Inflammatory macrophage (primary cell): ENCODE results near the gene FUBP3.

Source experiments
- DNase-seq, 2 donors: peaks; one replicate each; pipeline ENCODE4 v3.0.0-alpha.2; 2020 to 2022

FUBP3 gene

DNA sequence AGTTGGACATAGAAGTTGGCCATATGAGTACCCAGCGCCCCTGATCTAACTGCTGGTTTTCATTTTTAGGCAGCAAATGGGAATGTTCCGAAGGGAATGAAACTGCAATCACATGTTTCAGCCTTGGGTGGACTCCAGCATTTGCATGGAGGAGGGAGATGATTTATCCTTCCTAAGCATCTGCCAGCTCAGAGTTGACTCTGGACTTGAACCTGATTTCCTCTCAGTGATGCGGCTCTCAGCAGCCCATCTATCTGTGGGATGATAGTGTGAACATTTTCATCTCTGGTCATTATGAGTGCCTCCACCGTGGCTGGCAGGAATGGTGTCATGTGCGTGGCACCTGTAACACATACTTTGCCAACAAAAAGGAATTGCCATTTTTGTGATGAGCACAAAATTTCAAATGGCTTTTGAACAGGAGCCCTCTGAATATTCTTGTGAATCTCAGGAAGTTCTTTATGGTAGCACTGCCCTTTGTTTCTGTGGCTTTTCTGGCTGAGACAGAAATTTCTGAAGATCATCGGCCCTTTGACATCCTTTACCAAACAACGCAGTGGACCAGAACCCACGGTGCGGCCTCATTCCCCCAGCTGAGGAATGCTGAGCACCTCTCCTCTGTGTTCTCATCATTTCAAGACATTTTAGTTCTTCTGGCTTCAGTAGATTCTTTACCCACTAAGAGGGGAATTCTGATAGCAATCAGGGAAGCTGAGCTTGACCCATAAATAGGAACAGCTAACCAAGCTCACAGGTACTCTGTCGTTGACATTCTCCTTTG lies 28.5 kb downstream of the FUBP3 start:
- DNase-seq: no peak

DNA sequence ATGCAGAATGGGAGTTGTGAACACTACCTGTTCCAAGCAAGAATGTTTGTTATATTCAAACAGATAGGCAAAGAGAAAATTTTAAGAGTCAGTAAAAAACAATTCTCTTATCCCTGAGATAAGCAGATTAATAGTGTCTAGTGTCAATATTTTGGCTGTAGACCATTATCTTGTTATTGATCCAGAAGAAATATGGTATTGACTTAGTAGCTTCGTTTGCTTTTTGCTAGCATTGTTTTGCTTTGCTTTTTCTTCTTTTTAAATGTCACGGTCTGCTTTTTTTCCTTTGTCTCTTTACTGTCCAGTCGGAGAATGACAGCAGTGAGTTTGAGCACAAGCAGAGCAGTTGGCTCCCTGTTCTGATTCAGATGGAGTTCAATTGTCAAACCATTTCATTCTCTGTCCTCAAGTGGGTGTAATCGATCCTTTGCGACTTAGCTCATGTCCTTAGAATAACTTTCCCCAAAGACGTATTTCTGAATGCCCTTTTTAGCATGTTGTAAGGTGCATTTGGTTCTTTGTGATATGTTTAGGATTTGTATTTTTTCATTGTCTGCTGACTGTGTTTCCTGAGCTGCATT lies 29.3 kb downstream of the FUBP3 start:
- DNase-seq: no peak

DNA sequence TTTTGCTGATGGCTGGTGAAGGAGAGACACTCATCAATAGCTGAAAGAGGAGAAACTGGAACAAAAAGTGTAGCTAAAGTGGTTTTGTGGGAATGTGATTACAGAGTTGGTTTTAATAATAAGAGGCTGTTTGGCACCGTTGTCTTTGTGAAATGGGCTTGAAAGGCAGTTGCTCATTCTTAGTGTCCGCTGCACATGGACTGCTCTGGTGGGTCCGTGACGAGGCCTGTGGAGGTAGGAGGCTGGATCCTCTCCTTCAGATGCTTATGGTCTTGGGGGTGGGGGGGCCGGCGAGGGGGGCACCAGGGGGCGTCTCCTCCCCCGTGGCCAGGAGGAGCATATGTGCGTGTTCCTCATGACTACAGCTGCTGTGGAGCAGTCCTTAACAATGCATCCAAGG lies 29.8 kb downstream of the FUBP3 start:
- no peak for DNase-seq

- DNase-seq: no peak
Observed at GRCh38 chr9:130610862-130611707, 31.7 kb downstream of the FUBP3 start.

DNA sequence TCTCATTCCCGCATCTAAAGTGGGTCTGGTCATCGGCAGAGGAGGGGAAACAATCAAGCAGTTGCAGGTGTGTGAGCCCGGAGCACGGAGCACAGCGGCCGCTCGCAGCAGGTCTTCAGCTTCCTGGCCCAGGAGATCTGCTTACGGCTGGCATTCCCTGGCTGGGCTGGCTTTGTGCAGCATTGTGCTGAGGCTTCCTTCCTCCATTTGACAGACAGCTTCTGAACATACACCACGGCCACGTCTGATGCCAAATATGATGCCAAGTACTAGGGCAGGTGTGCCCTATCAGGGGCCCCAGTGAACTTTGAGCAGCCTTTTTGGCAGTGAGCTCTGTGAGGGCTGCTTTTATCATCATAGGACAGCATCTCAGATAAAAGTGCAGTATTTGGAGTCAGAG lies 37.1 kb downstream of the FUBP3 start:
- no peak for DNase-seq

GRCh38 chr9:130623466-130623865 lies 44.1 kb downstream of the FUBP3 start:
- no peak for DNase-seq

GRCh38 chr9:130624154-130624553 lies 44.8 kb downstream of the FUBP3 start:
- no peak for DNase-seq

- DNase-seq: no peak
Observed at GRCh38 chr9:130626249-130626996, 47.0 kb downstream of the FUBP3 start.

DNA sequence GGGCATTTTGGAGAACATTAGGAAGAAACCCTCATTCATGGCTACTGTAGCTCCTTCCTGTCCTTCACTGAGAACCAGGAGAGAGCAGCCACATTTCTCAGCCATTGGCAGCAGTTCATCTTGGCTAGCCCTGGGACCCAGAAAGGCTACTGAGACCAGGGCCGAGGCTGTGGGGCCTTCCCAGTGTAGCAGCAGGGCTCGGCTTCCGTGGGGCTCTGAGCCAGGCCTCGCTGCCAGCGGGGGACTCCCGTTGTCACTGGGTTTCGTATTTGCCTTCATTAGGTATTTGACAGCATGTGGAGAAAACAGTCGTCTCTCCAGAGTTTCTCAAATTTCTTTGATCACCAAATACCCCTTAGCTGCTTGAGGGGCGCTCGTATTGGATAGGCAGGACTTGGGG lies 47.7 kb downstream of the FUBP3 start:
- DNase-seq: no peak

DNA sequence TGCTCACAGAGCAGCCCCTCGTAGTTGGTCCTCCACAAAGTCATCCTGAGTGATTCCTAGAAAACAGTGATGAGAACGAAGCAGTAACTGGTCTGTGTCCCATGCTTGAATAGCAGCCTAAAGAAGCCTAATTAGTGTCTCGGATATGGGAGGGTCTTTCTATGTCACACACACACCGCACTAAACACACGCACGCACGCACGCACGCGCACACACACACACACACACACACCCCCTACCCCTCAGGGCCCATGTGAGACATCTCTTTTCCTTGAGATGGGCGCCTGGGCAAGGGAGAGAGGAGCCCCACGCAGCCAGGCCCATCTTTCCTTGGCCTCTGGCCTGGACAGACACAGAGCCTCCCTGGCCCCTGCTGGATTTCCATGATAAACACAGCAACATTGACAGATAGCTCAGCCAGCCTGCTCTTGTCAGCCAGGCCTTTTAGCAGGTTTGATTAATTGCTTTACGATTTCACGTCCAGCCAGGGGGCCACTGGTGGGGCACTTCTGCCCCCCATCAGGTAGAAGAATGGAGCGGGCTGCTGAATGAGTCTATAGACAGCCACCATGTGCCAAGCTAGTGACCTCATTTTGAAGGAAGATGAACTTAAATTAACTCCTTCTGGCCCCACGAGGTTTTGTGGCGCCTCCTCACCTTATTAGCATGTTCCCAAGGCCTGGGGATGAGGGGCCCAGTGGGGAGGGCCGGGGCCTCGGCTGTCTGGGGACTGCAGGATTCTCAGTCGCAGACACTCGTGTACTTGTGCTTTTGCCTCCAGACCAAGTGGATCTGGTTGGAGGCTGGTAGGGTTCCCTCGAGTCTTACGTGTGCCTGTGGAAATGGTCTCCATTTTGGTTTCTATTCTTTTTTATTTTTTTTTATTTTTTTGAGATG lies 48.8 kb downstream of the FUBP3 start:
- no peak for DNase-seq

DNA sequence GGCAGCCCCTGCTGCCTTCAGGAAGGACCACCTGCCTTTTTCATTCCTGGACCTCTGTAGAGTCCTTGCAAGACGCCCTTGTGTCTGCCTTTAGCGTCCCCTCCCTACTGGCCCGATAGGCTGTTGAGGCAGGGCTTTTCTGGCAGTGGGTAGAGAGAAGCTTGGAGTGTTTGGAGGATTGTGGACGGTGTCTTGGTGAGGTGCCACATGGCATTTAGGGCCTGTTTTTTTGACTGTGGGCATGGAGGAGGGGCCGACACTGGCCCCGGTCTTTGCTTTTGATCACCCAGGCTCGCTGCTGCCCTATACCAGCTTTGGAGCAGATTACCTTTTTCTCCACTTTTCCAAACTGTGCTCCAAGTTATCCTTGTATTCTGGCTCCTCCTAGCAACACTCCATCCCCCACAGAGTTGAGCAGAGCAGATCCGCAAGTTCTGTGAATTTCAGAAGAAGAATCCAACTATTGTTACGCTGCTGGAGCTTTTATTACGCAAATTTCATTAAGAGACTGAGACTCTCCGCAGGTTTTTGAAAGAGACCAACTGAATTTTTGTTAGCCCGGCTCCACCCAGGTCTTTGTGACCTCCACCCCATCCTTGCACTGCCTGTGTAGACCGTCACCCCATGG lies 50.2 kb downstream of the FUBP3 start:
- DNase-seq: no peak

- DNase-seq: no peak
Observed at GRCh38 chr9:130630071-130630450, 50.7 kb downstream of the FUBP3 start.

- no peak for DNase-seq
Observed at GRCh38 chr9:130630506-130631330, 51.3 kb downstream of the FUBP3 start.

GRCh38 chr9:130631331-130632080 lies 52.1 kb downstream of the FUBP3 start:
- no peak for DNase-seq

DNA sequence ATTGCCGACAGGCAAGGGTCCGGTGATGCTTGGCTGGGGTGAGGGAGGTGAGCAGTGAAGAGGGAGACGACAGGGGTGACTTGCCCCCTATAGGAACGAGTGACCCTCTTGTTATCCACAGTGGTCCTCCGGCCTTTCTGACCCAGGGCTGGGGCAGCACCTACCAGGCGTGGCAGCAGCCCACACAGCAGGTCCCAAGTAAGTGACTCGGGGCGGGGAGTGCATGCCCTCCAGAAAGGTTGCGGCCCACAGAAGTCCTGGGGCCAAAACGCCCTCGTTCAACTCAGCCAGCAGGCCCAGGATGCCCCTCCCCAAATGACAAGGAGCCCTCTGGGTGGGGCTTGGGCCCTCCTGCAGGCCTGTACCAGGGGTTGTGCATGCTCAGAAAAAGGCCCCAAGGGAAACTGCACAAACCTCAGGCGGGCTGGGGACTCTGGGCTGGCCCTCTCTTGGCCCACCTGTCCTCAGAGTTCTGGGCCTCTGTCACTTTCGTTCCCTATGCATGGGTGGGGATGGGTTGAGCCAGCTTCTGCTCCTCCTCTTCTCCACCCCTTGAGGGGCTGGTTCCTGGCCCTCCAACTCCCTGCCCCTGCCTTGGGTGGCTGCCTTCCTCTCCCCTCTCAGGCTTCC lies 52.8 kb downstream of the FUBP3 start:
- no peak for DNase-seq

GRCh38 chr9:130632841-130633240 lies 53.5 kb downstream of the FUBP3 start:
- no peak for DNase-seq

- DNase-seq: no peak
Observed at GRCh38 chr9:130633336-130634190, 54.2 kb downstream of the FUBP3 start.

GRCh38 chr9:130634191-130634768 lies 54.9 kb downstream of the FUBP3 start:
- DNase-seq: no peak
